HepG2 (cell line): Measurements from ENCODE around the gene CDK5RAP2. TPM values are rescaled to one million over a fixed set of nuclear protein-coding genes. Genes with fewer than 3 reads are reported as not detected.

ENCODE experiments used
- ATAC-seq: fragments of 200-7000 bp; cut with Tn5 transposase; 3 replicates; pipeline ENCODE4 v1.9.1; 2020; ENCODE audit warnings: mild to moderate bottlenecking, moderate library complexity
- BruUV-seq: library from RNA; stranded (reverse); fragments of 400-500 nt; replicated peaks from 2 replicates; lab custom pipeline; 2021; lab: Mats Ljungman, UMichigan
- CTCF ChIA-PET: fragments of 300-600 bp; formaldehyde crosslinking; extraction: SDS; loops from one replicate; lab custom pipeline; 2021; ENCODE audit warnings: low total read pairs, inconsistent platforms, low intra/inter-chr PET ratio; lab: Yijun Ruan, JAX
- POLR2A ChIA-PET: fragments of 350-600 bp; sonication (Branson Sonifier 250); formaldehyde crosslinking; loops from one replicate; lab custom pipeline; 2020; ENCODE audit warnings: antibody characterized with exemption, inconsistent platforms; lab: Yijun Ruan, JAX
- DNase-seq: peaks from one replicate; pipeline ENCODE4 v3.0.0-alpha.2; 2015; ENCODE audit warnings: low spot score
- FAIRE-seq: peaks from 3 replicates; lab custom pipeline; 2011; peaks lifted over from hg19 to GRCh38; lab: Jason Lieb, UNC
- H2AFZ ChIP-seq: one replicate; pipeline ENCODE4 v1.6.1; 2011; ENCODE audit warnings: low read length, inconsistent platforms
- H3K27ac ChIP-seq: fragments of 300-600 bp; 3 replicates; pipeline ENCODE4 v1.8.0; 2011; ENCODE audit warnings: mixed run types, mild to moderate bottlenecking, mixed read lengths, low read length, inconsistent platforms; ENCODE audit not compliant: insufficient read depth; ENCODE audit errors: extremely low read length
- H3K27me3 ChIP-seq, 2 experiments: fragments of 200-600 bp in 1 of 2; 2 replicates in 1 of 2; 3 replicates in 1 of 2; pipeline versions ENCODE4 v1.6.0 to v1.8.0; 2011; ENCODE audit warnings: low read length in 2 of 2, mild to moderate bottlenecking in 2 of 2, moderate library complexity in 2 of 2, inconsistent platforms in 1 of 2; ENCODE audit not compliant: insufficient read depth in 2 of 2, control insufficient read depth in 1 of 2
- H3K36me3 ChIP-seq, 2 experiments: fragments of 200-600 bp in 1 of 2; replicated peaks in 1 of 2; 2 replicates in 1 of 2; 3 replicates in 1 of 2; pipeline versions ENCODE4 v1.5.1 to v1.8.0; 2011; ENCODE audit warnings: low read length in 2 of 2, inconsistent platforms in 1 of 2; ENCODE audit not compliant: insufficient read depth in 2 of 2, control insufficient read depth in 1 of 2
- H3K4me1 ChIP-seq: 2 replicates; pipeline ENCODE4 v1.5.1; 2012; ENCODE audit warnings: low read length, inconsistent platforms; ENCODE audit not compliant: insufficient read depth
- H3K4me2 ChIP-seq: 2 replicates; pipeline ENCODE4 v1.6.0; 2011; ENCODE audit warnings: low read depth, low read length, inconsistent platforms
- H3K4me3 ChIP-seq, 3 experiments: fragments of 200-600 bp in 1 of 3; sonication (generic), shearing (Covaris generic) in 1 of 3; replicated peaks in 1 of 3; 2 replicates each; pipeline ENCODE4 v1.5.1; 2011 to 2016; ENCODE audit warnings: low read length in 3 of 3, inconsistent platforms in 2 of 3, low read depth in 2 of 3, mild to moderate bottlenecking in 2 of 3, control low read depth in 1 of 3, mixed read lengths in 1 of 3; ENCODE audit not compliant: insufficient read depth in 1 of 3
- H3K79me2 ChIP-seq: one replicate; pipeline ENCODE4 v1.6.1; 2011; ENCODE audit warnings: low read length, inconsistent platforms; ENCODE audit not compliant: insufficient read depth
- H3K9ac ChIP-seq: 2 replicates; pipeline ENCODE4 v1.6.0; 2011; ENCODE audit warnings: mild to moderate bottlenecking, low read depth, low read length, inconsistent platforms; ENCODE audit not compliant: insufficient read depth
- H3K9me3 ChIP-seq: 2 replicates; pipeline ENCODE4 v1.5.1; 2012; ENCODE audit warnings: mild to moderate bottlenecking, low read length
- H4K20me1 ChIP-seq: 2 replicates; pipeline ENCODE4 v1.6.0; 2011; ENCODE audit warnings: inconsistent platforms, mild to moderate bottlenecking, low read length, moderate library complexity; ENCODE audit not compliant: insufficient read depth
- CBX1 ChIP-seq: IDR thresholded peaks from one replicate; pipeline ENCODE4 v1.6.1; 2016; ENCODE audit warnings: antibody characterized with exemption, low read depth
- HNF1B ChIP-seq: sonication (generic); formaldehyde crosslinking; IDR thresholded peaks from 2 replicates; pipeline ENCODE4 v1.5.1; 2020; ENCODE audit warnings: mild to moderate bottlenecking, moderate library complexity, missing genetic modification reagents
- HOXA3 ChIP-seq: sonication (generic); formaldehyde crosslinking; IDR thresholded peaks from 2 replicates; pipeline ENCODE4 v1.5.0; 2020; ENCODE audit warnings: missing genetic modification reagents
- NFIC ChIP-seq: IDR thresholded peaks from 2 replicates; pipeline ENCODE4 v1.6.1; 2012; ENCODE audit warnings: mild to moderate bottlenecking, low read length, inconsistent platforms
- RAD21 ChIP-seq: fragments of 450-650 bp; formaldehyde crosslinking; IDR thresholded peaks from 2 replicates; pipeline ENCODE4 v1.5.0; 2020; ENCODE audit warnings: mild to moderate bottlenecking
- RNF2 ChIP-seq: fragments of 450-650 bp; conservative IDR thresholded peaks from 2 replicates; pipeline ENCODE4 v1.6.1; 2016; ENCODE audit warnings: low read depth
- TRIM22 ChIP-seq: fragments of 450-650 bp; IDR thresholded peaks from 2 replicates; pipeline ENCODE4 v1.6.1; 2017
- YY1 ChIP-seq: IDR thresholded peaks from 2 replicates; pipeline ENCODE4 v1.6.1; 2011; ENCODE audit warnings: low read length, low read depth, moderate library complexity, mild to moderate bottlenecking; ENCODE audit not compliant: insufficient read depth, insufficient replicate concordance
- ZFP41 ChIP-seq: sonication (generic); formaldehyde crosslinking; IDR thresholded peaks from 2 replicates; pipeline ENCODE4 v1.4.0; 2020; ENCODE audit warnings: mild to moderate bottlenecking, missing genetic modification reagents, borderline replicate concordance
- ZNF143 ChIP-seq: sonication (generic); formaldehyde crosslinking; IDR thresholded peaks from 2 replicates; pipeline ENCODE4 v1.4.0; 2020; ENCODE audit warnings: missing genetic modification reagents
- ZNF207 ChIP-seq: fragments of 450-650 bp; IDR thresholded peaks from 2 replicates; pipeline ENCODE4 v1.6.1; 2016; ENCODE audit warnings: antibody characterized with exemption, borderline replicate concordance
- ZNF251 ChIP-seq: sonication (generic); formaldehyde crosslinking; IDR thresholded peaks from 2 replicates; pipeline ENCODE4 v1.9.0; 2021; ENCODE audit warnings: mild to moderate bottlenecking, missing genetic modification reagents
- ZNF44 ChIP-seq: sonication (generic); formaldehyde crosslinking; IDR thresholded peaks from 2 replicates; pipeline ENCODE4 v1.5.1; 2020; ENCODE audit warnings: mild to moderate bottlenecking, missing genetic modification reagents
- ZNF564 ChIP-seq: sonication (generic); formaldehyde crosslinking; IDR thresholded peaks from 2 replicates; pipeline ENCODE4 v1.8.1; 2023; ENCODE audit warnings: mild to moderate bottlenecking, missing genetic modification reagents
- ZNF672 ChIP-seq: sonication (generic); formaldehyde crosslinking; IDR thresholded peaks from 2 replicates; pipeline ENCODE4 v1.8.1; 2022; ENCODE audit warnings: missing genetic modification reagents
- ZNF737 ChIP-seq: sonication (generic); formaldehyde crosslinking; IDR thresholded peaks from 2 replicates; pipeline ENCODE4 v1.5.0; 2020; ENCODE audit warnings: missing genetic modification reagents, mild to moderate bottlenecking, borderline replicate concordance
- ZNF773 ChIP-seq: sonication (generic); formaldehyde crosslinking; IDR thresholded peaks from 2 replicates; pipeline ENCODE4 v1.4.0; 2020; ENCODE audit warnings: missing genetic modification reagents, borderline replicate concordance
- ZNF878 ChIP-seq: sonication (generic); formaldehyde crosslinking; IDR thresholded peaks from 2 replicates; pipeline ENCODE4 v1.8.1; 2023; ENCODE audit warnings: mild to moderate bottlenecking, missing genetic modification reagents, moderate library complexity
- WGBS: methylation state at CpG from one replicate; pipeline ENCODE4 v1.1.6; 2017; ENCODE audit warnings: low lambda C conversion rate; 5-methylcytosine and 5-hydroxymethylcytosine counted together
- in situ Hi-C: cut with HindIII; loops from 2 replicates; pipeline ENCODE4 v1.10.0; 2017; ENCODE audit warnings: low pct_unique_long_range_greater_than_20kb; ENCODE audit not compliant: extremely low pct_ligation_motif_present
- intact Hi-C: fragments of 100-400 bp; cut with micrococcal nuclease; formaldehyde crosslinking; loops from one replicate; pipeline ENCODE4 v1.10.0; 2022; ENCODE audit not compliant: unreplicated experiment
- polyA plus RNA-seq, 8 experiments: library from polyadenylated mRNA; depleted of rRNA in 3 of 8; stranded (reverse) in 7 of 8; unstranded in 1 of 8; fragments of >200 nt; fragmentation: Illumina TruSeq in 4 of 8; extraction: Trizol in 4 of 8; gene quantifications; 2 replicates each; pipeline versions ENCODE4 v1.2.1 to v1.2.3, GENCODE V29; 2011 to 2016; ENCODE audit warnings: low read depth in 4 of 8, missing spikeins in 1 of 8, mixed read lengths in 1 of 8; ENCODE audit not compliant: insufficient read depth in 1 of 8
- total RNA-seq, 5 experiments: library from RNA; depleted of rRNA; stranded (reverse); fragments of >200 nt; fragmentation: Illumina TruSeq; extraction: Trizol; gene quantifications; 2 replicates each; pipeline ENCODE4 v1.2.3, GENCODE V29; 2016; ENCODE audit warnings: low read depth in 1 of 5
- TF ChIP-seq, protein P1 (sequence below): sonication (generic); formaldehyde crosslinking; IDR thresholded peaks from 2 replicates; pipeline ENCODE4 v1.5.0; 2020; ENCODE audit warnings: mild to moderate bottlenecking, missing genetic modification reagents, moderate library complexity
- TF ChIP-seq, protein P2 (sequence below): sonication (generic); formaldehyde crosslinking; IDR thresholded peaks from 2 replicates; pipeline ENCODE4 v1.9.0; 2021; ENCODE audit warnings: missing genetic modification reagents, borderline replicate concordance

CDK5RAP2 gene
- total and polyA plus RNA-seq, 2 of the 13 experiments (the other 11 are each of a cell fraction or from before 2014, with no cell fraction given), result 31.8 to 42.2 TPM

DNA sequence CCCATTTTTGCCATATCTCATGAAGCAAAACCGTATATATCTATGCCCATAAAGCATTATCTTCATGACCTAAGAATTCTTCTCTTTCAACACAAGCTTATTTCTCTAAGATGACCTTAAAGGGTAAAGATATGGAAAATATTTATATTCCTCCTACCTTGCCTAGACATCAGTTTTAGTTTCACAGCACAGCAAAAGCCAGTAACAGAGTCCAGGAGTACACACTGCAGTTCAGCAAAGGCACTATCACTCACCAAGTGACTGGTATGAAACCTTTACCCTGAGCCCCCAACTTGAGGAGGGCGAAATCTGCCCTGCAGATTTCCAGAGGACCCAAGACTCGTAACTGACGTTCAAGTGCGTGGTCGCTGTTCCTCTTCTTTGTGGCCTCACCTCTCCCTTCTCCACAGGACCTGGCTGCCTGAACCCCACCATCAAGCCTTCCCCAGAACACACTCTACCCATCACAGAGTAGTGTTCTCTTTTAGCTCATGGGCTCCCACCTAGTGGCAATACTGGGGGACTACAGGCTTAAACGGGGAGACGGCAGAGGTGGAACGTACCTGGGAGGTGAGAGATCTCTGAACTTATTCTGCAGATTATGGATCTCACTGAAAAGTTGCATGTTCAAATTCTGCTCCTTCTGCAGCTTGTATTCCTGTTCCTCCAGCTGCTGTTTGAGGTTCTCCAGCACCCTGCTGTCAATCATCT is 141.0 kb downstream of the CDK5RAP2 start:
- Histone ChIP-seq H3K4me3 (no peak overlapping the region), H3K4me1 (no peaks in the 10 kb centered on the region), H3K79me2 (no peaks in the 10 kb centered on the region), H2AFZ (no peak overlapping the region), H4K20me1 (no peaks in the 10 kb centered on the region), H3K9ac (no peak overlapping the region), H3K36me3 (peaks cover 38 to 91% of the 10 kb centered on the region in 2 experiments), H3K4me2 (no peak overlapping the region), H3K9me3 (no peaks in the 10 kb centered on the region), H3K27me3 (no peaks in the 10 kb centered on the region), H3K27ac (no peak overlapping the region)
- BruUV-seq, result no TSS peak
- ChIA-PET CTCF (interaction anchor here (0.8 to 1.1 kb wide), 2 partner anchors 73 kb away, joined by 3 read pairs; no protein-coding TSS in a partner anchor), POLR2A (no interaction called here)
- DNase-seq (peak; percentile 17), ATAC-seq (peak; percentile 95), FAIRE-seq (peak; percentile 72)
- intact Hi-C loops (loop anchor here (2.0 kb wide), 1 partner anchor 72 kb away; no protein-coding TSS in a partner anchor), in situ Hi-C loops (no loop called here)
- 80% methylated on average over 9 of the region's 9 CpGs for WGBS
- TF ChIP-seq ZNF564 (CRISPR knock-in tag), result no peak
- TF ChIP-seq YY1, result no peak
- TF ChIP-seq, protein P1, sequence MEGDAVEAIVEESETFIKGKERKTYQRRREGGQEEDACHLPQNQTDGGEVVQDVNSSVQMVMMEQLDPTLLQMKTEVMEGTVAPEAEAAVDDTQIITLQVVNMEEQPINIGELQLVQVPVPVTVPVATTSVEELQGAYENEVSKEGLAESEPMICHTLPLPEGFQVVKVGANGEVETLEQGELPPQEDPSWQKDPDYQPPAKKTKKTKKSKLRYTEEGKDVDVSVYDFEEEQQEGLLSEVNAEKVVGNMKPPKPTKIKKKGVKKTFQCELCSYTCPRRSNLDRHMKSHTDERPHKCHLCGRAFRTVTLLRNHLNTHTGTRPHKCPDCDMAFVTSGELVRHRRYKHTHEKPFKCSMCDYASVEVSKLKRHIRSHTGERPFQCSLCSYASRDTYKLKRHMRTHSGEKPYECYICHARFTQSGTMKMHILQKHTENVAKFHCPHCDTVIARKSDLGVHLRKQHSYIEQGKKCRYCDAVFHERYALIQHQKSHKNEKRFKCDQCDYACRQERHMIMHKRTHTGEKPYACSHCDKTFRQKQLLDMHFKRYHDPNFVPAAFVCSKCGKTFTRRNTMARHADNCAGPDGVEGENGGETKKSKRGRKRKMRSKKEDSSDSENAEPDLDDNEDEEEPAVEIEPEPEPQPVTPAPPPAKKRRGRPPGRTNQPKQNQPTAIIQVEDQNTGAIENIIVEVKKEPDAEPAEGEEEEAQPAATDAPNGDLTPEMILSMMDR (CRISPR knock-in tag), result peak; percentile 73
- TF ChIP-seq CBX1, result no peak
- no peak for TF ChIP-seq ZNF672 (CRISPR knock-in tag)
- no peak for TF ChIP-seq ZNF737 (CRISPR knock-in tag)
- TF ChIP-seq ZNF207, result no peak
- TF ChIP-seq ZNF878 (CRISPR knock-in tag), result no peak
- no peak for TF ChIP-seq HNF1B (CRISPR knock-in tag)
- TF ChIP-seq ZNF44 (CRISPR knock-in tag), result no peak
- TF ChIP-seq ZNF251 (CRISPR knock-in tag), result no peak
- no peak for TF ChIP-seq ZNF773 (CRISPR knock-in tag)
- peak; percentile 35; the same call in 1 of the 2 replicates for TF ChIP-seq RAD21 (CRISPR knock-in tag)
- no peak for TF ChIP-seq TRIM22
- no peak for TF ChIP-seq HOXA3 (CRISPR knock-in tag)
- TF ChIP-seq, protein P2, sequence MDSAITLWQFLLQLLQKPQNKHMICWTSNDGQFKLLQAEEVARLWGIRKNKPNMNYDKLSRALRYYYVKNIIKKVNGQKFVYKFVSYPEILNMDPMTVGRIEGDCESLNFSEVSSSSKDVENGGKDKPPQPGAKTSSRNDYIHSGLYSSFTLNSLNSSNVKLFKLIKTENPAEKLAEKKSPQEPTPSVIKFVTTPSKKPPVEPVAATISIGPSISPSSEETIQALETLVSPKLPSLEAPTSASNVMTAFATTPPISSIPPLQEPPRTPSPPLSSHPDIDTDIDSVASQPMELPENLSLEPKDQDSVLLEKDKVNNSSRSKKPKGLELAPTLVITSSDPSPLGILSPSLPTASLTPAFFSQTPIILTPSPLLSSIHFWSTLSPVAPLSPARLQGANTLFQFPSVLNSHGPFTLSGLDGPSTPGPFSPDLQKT (CRISPR knock-in tag), result no peak
- TF ChIP-seq ZNF143 (CRISPR knock-in tag), result no peak
- no peak for TF ChIP-seq NFIC
- TF ChIP-seq RNF2, result no peak
- TF ChIP-seq ZFP41 (CRISPR knock-in tag), result no peak
